Panc1 (cell line): ENCODE data around the gene ALLC. TPM values are rescaled to one million over a fixed set of nuclear protein-coding genes. Genes with fewer than 3 reads are reported as not detected.

Source experiments
- ATAC-seq: fragments of 200-7000 bp; cut with Tn5 transposase; 2 replicates; pipeline ENCODE4 v1.9.1; 2020; ENCODE audit warnings: mild to moderate bottlenecking, moderate library complexity
- BruUV-seq: library from RNA; stranded (reverse); fragments of 400-500 nt; replicated peaks from 2 replicates; lab custom pipeline; 2021; lab: Mats Ljungman, UMichigan
- CTCF ChIA-PET: fragments of 300-600 bp; sonication (Branson Sonifier 250); formaldehyde crosslinking; loops from one replicate; lab custom pipeline; 2022; ENCODE audit warnings: antibody characterized with exemption; lab: Charles Lee
- POLR2A ChIA-PET: fragments of 300-600 bp; sonication (Branson Sonifier 250); formaldehyde crosslinking; loops from one replicate; lab custom pipeline; 2022; ENCODE audit warnings: antibody characterized with exemption; lab: Charles Lee
- DNase-seq: peaks from one replicate; pipeline ENCODE4 v3.0.0-alpha.2; 2010; ENCODE audit warnings: low read depth, low spot score
- H3K27ac ChIP-seq: 2 replicates; pipeline ENCODE4 v1.5.1; 2011; ENCODE audit warnings: mild to moderate bottlenecking, low read length, inconsistent platforms
- H3K27me3 ChIP-seq: fragments of 200-500 bp; sonication (Bioruptor generic); 2 replicates; pipeline ENCODE4 v1.6.0; 2014; ENCODE audit warnings: low read length, inconsistent platforms; ENCODE audit not compliant: control insufficient read depth, insufficient read depth
- H3K36me3 ChIP-seq: fragments of 200-500 bp; sonication (Bioruptor generic); 2 replicates; pipeline ENCODE4 v1.5.1; 2014; ENCODE audit warnings: inconsistent platforms, mild to moderate bottlenecking, low read length, moderate library complexity; ENCODE audit not compliant: control insufficient read depth, insufficient read depth
- H3K4me1 ChIP-seq: 2 replicates; pipeline ENCODE4 v1.5.1; 2011; ENCODE audit warnings: inconsistent platforms, mild to moderate bottlenecking, low read length, moderate library complexity; ENCODE audit not compliant: control insufficient read depth, insufficient read depth
- H3K4me3 ChIP-seq, 2 experiments: 2 replicates each; pipeline ENCODE4 v1.5.1; 2011 to 2012; ENCODE audit warnings: low read depth in 2 of 2, low read length in 2 of 2, mild to moderate bottlenecking in 2 of 2, inconsistent platforms in 1 of 2, moderate library complexity in 1 of 2
- H3K9me3 ChIP-seq: fragments of 200-500 bp; sonication (Bioruptor generic); 2 replicates; pipeline ENCODE4 v1.5.1; 2014; ENCODE audit warnings: low read depth, mild to moderate bottlenecking, inconsistent platforms, low read length, moderate library complexity; ENCODE audit not compliant: control insufficient read depth, insufficient read depth
- POLR2AphosphoS5 ChIP-seq: IDR thresholded peaks from 2 replicates; pipeline ENCODE4 v1.6.1; 2012; ENCODE audit warnings: mild to moderate bottlenecking, low read depth, low read length, moderate library complexity
- SIN3A ChIP-seq: IDR thresholded peaks from 2 replicates; pipeline ENCODE4 v1.6.1; 2012; ENCODE audit warnings: low read depth, mild to moderate bottlenecking, low read length, moderate library complexity, borderline replicate concordance; ENCODE audit not compliant: insufficient read depth
- TCF7L2 ChIP-seq: IDR thresholded peaks from 2 replicates; pipeline ENCODE4 v1.6.1; 2011; ENCODE audit warnings: mild to moderate bottlenecking, low read depth, low read length, inconsistent platforms
- in situ Hi-C: cut with HindIII; loops from 2 replicates; pipeline ENCODE4 v1.10.0; 2016; ENCODE audit warnings: low sequenced_read_pairs, low pct_unique_long_range_greater_than_20kb
- intact Hi-C: fragments of 100-400 bp; cut with micrococcal nuclease; formaldehyde crosslinking; loops from one replicate; pipeline ENCODE4 v1.10.0; 2022; ENCODE audit not compliant: unreplicated experiment
- total RNA-seq: library from RNA; stranded (reverse); gene quantifications from one replicate; pipeline ENCODE4 v1.2.1, GENCODE V29; 2021; ENCODE audit not compliant: unreplicated experiment
- TF ChIP-seq, protein P1 (sequence below), 2 experiments: IDR thresholded peaks; 2 replicates each; pipeline ENCODE4 v1.6.1; 2011 to 2012; ENCODE audit warnings: low read depth in 2 of 2, control low read depth in 1 of 2, low read length in 1 of 2, mild to moderate bottlenecking in 1 of 2, moderate library complexity in 1 of 2; ENCODE audit not compliant: insufficient read depth in 1 of 2
- TF ChIP-seq, protein P2 (sequence below): fragments of 450-650 bp; IDR thresholded peaks from 2 replicates; pipeline ENCODE4 v1.5.1; 2017; ENCODE audit warnings: mild to moderate bottlenecking

The ALLC gene
- total RNA-seq, 1 experiment from 2014 or later, result not detected

DNA sequence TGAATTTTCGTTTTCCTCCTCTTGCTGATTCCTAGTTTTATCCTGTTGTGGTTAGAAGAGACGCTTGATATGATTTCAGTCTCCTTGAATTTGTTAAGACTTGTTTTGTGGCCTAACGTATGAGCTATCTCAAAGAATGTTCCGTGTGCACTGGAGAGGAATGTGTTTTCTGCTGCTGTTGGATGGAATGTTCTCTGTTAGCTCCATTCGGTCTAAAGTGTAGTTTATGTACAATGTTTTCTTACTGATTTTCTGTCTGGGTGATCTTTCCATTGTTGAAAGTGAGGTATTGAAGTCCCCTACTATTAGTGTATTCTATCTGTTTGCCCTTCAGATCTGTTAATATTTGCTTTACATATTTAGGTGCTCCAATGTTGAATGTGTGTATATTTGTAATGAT is 37.2 kb upstream of the ALLC start:
- TF ChIP-seq TCF7L2, result no peak
- no peak for TF ChIP-seq SIN3A
- TF ChIP-seq, protein P1, sequence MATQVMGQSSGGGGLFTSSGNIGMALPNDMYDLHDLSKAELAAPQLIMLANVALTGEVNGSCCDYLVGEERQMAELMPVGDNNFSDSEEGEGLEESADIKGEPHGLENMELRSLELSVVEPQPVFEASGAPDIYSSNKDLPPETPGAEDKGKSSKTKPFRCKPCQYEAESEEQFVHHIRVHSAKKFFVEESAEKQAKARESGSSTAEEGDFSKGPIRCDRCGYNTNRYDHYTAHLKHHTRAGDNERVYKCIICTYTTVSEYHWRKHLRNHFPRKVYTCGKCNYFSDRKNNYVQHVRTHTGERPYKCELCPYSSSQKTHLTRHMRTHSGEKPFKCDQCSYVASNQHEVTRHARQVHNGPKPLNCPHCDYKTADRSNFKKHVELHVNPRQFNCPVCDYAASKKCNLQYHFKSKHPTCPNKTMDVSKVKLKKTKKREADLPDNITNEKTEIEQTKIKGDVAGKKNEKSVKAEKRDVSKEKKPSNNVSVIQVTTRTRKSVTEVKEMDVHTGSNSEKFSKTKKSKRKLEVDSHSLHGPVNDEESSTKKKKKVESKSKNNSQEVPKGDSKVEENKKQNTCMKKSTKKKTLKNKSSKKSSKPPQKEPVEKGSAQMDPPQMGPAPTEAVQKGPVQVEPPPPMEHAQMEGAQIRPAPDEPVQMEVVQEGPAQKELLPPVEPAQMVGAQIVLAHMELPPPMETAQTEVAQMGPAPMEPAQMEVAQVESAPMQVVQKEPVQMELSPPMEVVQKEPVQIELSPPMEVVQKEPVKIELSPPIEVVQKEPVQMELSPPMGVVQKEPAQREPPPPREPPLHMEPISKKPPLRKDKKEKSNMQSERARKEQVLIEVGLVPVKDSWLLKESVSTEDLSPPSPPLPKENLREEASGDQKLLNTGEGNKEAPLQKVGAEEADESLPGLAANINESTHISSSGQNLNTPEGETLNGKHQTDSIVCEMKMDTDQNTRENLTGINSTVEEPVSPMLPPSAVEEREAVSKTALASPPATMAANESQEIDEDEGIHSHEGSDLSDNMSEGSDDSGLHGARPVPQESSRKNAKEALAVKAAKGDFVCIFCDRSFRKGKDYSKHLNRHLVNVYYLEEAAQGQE (IDR thresholded peaks at IDR 0.05; ENCODE audit: insufficient read depth in 1 of 2, low read depth in 2 of 2, low read length in 1 of 2), result no peak
- TF ChIP-seq, protein P2, sequence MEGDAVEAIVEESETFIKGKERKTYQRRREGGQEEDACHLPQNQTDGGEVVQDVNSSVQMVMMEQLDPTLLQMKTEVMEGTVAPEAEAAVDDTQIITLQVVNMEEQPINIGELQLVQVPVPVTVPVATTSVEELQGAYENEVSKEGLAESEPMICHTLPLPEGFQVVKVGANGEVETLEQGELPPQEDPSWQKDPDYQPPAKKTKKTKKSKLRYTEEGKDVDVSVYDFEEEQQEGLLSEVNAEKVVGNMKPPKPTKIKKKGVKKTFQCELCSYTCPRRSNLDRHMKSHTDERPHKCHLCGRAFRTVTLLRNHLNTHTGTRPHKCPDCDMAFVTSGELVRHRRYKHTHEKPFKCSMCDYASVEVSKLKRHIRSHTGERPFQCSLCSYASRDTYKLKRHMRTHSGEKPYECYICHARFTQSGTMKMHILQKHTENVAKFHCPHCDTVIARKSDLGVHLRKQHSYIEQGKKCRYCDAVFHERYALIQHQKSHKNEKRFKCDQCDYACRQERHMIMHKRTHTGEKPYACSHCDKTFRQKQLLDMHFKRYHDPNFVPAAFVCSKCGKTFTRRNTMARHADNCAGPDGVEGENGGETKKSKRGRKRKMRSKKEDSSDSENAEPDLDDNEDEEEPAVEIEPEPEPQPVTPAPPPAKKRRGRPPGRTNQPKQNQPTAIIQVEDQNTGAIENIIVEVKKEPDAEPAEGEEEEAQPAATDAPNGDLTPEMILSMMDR, result no peak
- TF ChIP-seq POLR2AphosphoS5, result no peak
- ATAC-seq (no peak), DNase-seq (no peak)
- Histone ChIP-seq H3K27me3 (no peaks in the 10 kb centered on the region), H3K36me3 (no peaks in the 10 kb centered on the region), H3K4me3 (no peak overlapping the region), H3K9me3 (no peaks in the 10 kb centered on the region), H3K4me1 (no peaks in the 10 kb centered on the region), H3K27ac (no peak overlapping the region)
- ChIA-PET POLR2A (no interaction called here), CTCF (no interaction called here)
- in situ Hi-C loops, result no loop called here
- BruUV-seq, result no TSS peak
- intact Hi-C loops, result no loop called here

DNA sequence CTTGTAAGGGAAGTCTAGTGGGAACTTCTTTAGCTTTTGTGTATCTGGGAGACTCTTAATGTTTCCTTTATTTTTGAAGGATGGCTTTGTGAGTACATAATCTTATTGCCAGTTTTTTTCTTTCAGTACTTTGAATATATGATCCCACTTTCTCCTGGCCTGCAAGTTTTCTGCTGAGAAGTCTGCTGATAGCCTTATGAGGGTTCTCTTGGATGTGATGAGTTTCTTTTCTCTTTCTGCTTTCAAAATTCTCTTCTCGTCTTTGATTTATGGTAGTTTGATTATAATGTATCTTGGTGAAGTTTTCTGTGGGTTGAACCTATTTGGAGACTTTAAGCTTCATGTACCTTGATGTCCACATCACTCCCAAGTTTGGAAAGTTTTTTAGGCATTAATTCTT is 35.0 kb upstream of the ALLC start:
- TF ChIP-seq SIN3A (no peak), TCF7L2 (no peak), POLR2AphosphoS5 (no peak)
- TF ChIP-seq, protein P1 (IDR thresholded peaks at IDR 0.05; ENCODE audit: insufficient read depth in 1 of 2, low read depth in 2 of 2, low read length in 1 of 2), result no peak
- TF ChIP-seq, protein P2, result no peak
- intact Hi-C loops, result no loop called here
- CTCF ChIA-PET, result no interaction called here
- no peaks in the 10 kb centered on the region for H3K27me3 ChIP-seq
- POLR2A ChIA-PET, result no interaction called here
- no peaks in the 10 kb centered on the region for H3K4me1 ChIP-seq
- H3K27ac ChIP-seq, result no peak overlapping the region
- no peaks in the 10 kb centered on the region for H3K36me3 ChIP-seq
- in situ Hi-C loops, result no loop called here
- H3K4me3 ChIP-seq, result no peak overlapping the region
- DNase-seq, result no peak
- no peak for ATAC-seq
- no peaks in the 10 kb centered on the region for H3K9me3 ChIP-seq
- no TSS peak for BruUV-seq
